ENCODE results near the gene GPR42.

GPR42 gene

DNA sequence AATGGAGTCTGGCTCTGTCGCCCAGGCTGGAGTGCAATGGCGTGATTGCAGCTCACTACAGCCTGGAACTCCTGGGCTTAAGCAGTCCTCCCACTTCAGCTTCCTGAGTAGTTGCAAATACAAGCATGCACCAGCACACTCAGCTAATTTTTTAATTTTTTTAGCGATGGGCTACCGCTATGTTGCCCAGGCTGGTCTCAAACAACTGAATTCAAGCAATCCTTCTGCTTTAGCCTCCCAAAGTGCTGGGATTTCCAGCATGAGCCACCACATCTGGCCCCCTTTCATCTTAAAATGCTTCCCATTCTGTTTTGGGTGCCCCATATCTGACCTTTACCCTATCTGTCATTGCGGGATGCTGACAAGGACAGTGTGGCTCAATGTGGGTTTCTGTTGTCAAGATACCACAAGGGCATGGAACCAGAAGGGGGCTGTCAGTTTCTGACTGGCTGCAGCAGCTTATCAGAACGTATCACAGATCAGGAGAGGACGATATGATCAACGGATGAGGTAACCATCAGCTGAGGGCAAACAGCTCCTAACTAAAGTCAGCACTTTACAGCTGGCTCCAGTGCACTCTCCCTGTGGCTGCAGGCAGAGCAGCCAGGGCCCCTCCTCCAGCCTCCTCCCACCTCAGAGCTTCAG is 32.4 kb downstream of the GPR42 start:
- Histone ChIP-seq H2BK120ac (ENCODE audit: low read depth, low read length) (no peak overlapping the region), H4K91ac (ENCODE audit: low read depth, low read length, poor library complexity) (no peak overlapping the region), H3K27me3 (ENCODE audit: control insufficient read depth in 3 of 3, insufficient read depth in 3 of 3, low read depth in 1 of 3, low read length in 3 of 3) (no peaks in the 10 kb centered on the region), H3K4me1 (ENCODE audit: control insufficient read depth in 2 of 2, insufficient read depth in 1 of 2, low read depth in 1 of 2, low read length in 2 of 2) (peaks cover 2 to 6% of the 10 kb centered on the region in 2 donors), H2BK5ac (ENCODE audit: low read length) (no peak overlapping the region), H3K9me3 (replicated peaks in 1 of 2; ENCODE audit: control insufficient read depth in 2 of 2, insufficient read depth in 1 of 2, low read depth in 1 of 2, low read length in 2 of 2) (no peaks in the 10 kb centered on the region), H2BK15ac (ENCODE audit: low read length) (no peak overlapping the region), H3K23ac (ENCODE audit: low read depth, low read length, poor library complexity) (no peak overlapping the region), H3K36me3 (replicated peaks in 1 of 2; ENCODE audit: control insufficient read depth in 2 of 2, insufficient read depth in 2 of 2, low read length in 2 of 2) (no peaks in the 10 kb centered on the region), H2AK5ac (ENCODE audit: low read depth, low read length) (no peak overlapping the region), H3K4me3 (ENCODE audit: low read length in 2 of 2) (no peak overlapping the region), H2AFZ (ENCODE audit: low read length) (no peak overlapping the region), H3K27ac (replicated peaks; ENCODE audit: low read length) (no peak overlapping the region), H4K8ac (ENCODE audit: low read depth, low read length) (no peak overlapping the region), H3K18ac (ENCODE audit: low read length) (no peak overlapping the region), H3K4ac (ENCODE audit: low read length) (no peak overlapping the region), H3K4me2 (ENCODE audit: insufficient read depth, low read length, poor library complexity, severe bottlenecking) (no peak overlapping the region), H3K9ac (ENCODE audit: low read depth, low read length, poor library complexity) (no peak overlapping the region), H3K79me1 (ENCODE audit: low read depth, low read length) (no peaks in the 10 kb centered on the region), H3K14ac (ENCODE audit: low read length) (no peak overlapping the region), H2BK12ac (ENCODE audit: low read length) (no peak overlapping the region)
- DNase-seq (ENCODE audit: low spot score) = no peak
- no CpG with 5 or more reads among the region's 8 CpGs for WGBS, 2 donors (ENCODE audit: extremely low coverage in 2 of 2, insufficient read length in 2 of 2, insufficient replicate concordance in 1 of 2)

DNA sequence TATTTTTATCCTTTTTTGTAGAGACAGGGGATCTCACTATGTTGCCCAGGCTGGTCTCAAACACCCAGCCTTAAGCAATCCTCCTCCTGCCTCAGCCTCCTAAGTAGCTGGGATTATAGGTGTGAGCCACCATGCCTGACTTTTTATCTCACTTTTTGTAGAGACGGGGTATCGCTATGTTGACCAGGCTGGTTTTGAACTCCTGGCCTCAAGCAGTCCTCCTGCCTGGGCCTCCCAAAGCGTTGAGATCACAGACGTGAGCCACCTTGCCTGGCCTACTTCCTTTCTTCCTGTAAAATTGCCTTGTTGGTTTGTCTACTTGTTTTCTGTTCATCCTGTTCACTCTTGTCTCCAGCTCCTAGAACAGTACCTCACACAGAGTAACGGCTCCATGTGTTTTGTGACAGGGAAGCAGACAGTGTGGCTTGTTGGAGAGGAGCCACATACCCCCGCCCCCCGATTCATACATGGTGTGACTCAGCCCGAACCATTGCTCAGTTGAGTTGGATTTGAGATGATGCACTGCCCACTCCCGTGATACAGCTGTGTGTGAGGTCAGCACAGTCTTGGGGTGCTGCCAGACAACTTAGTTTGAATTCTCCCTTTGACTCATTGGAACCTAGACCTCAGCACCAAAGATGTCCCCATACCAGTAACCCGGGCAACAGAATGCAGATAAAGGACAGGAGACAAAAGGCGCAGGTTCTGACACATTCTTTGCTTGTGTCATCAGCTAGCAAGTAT is 34.2 kb downstream of the GPR42 start:
- Histone ChIP-seq H3K18ac (ENCODE audit: low read length) (no peak overlapping the region), H3K36me3 (replicated peaks in 1 of 2; ENCODE audit: control insufficient read depth in 2 of 2, insufficient read depth in 2 of 2, low read length in 2 of 2) (no peaks in the 10 kb centered on the region), H3K9me3 (replicated peaks in 1 of 2; ENCODE audit: control insufficient read depth in 2 of 2, insufficient read depth in 1 of 2, low read depth in 1 of 2, low read length in 2 of 2) (no peaks in the 10 kb centered on the region), H2BK5ac (ENCODE audit: low read length) (no peak overlapping the region), H3K9ac (ENCODE audit: low read depth, low read length, poor library complexity) (no peak overlapping the region), H4K8ac (ENCODE audit: low read depth, low read length) (no peak overlapping the region), H3K4me3 (ENCODE audit: low read length in 2 of 2) (no peak overlapping the region), H3K79me1 (ENCODE audit: low read depth, low read length) (no peaks in the 10 kb centered on the region), H4K91ac (ENCODE audit: low read depth, low read length, poor library complexity) (no peak overlapping the region), H3K4me2 (ENCODE audit: insufficient read depth, low read length, poor library complexity, severe bottlenecking) (no peak overlapping the region), H3K4me1 (ENCODE audit: control insufficient read depth in 2 of 2, insufficient read depth in 1 of 2, low read depth in 1 of 2, low read length in 2 of 2) (peaks cover 2 to 6% of the 10 kb centered on the region in 2 donors), H2AK5ac (ENCODE audit: low read depth, low read length) (no peak overlapping the region), H2AFZ (ENCODE audit: low read length) (peak overlapping the region; percentile 34), H3K4ac (ENCODE audit: low read length) (no peak overlapping the region), H2BK12ac (ENCODE audit: low read length) (no peak overlapping the region), H3K23ac (ENCODE audit: low read depth, low read length, poor library complexity) (no peak overlapping the region), H2BK120ac (ENCODE audit: low read depth, low read length) (no peak overlapping the region), H3K14ac (ENCODE audit: low read length) (no peak overlapping the region), H2BK15ac (ENCODE audit: low read length) (no peak overlapping the region), H3K27me3 (ENCODE audit: control insufficient read depth in 3 of 3, insufficient read depth in 3 of 3, low read depth in 1 of 3, low read length in 3 of 3) (no peaks in the 10 kb centered on the region), H3K27ac (replicated peaks; ENCODE audit: low read length) (peak overlapping the region; percentile 46)
- WGBS, 2 donors (ENCODE audit: extremely low coverage in 2 of 2, insufficient read length in 2 of 2, insufficient replicate concordance in 1 of 2) = no CpG with 5 or more reads among the region's 11 CpGs
- peak; percentile 17 for DNase-seq (ENCODE audit: low spot score)

DNA sequence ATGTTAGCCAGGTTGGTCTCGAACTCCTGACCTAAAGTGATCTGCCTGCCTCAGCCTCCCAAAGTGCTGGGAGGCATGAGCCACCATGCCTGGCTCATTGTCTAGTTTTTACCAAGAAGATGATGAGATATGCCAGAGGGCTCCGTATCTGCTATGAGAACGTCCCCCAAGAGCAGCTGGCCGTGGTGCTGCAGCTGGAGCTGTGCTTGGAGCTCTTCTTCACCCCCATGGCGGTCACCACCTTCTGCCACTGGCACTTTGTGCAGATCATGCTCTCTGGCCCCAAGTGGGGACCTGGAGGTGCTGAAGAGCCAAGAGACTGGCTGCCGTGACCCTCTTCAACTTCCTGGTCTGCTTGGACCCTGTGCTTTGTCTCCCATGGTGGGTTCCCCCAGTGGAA is 36.8 kb downstream of the GPR42 start:
- Histone ChIP-seq H2BK12ac (ENCODE audit: low read length) (no peak overlapping the region), H2BK15ac (ENCODE audit: low read length) (no peak overlapping the region), H3K4me1 (ENCODE audit: control insufficient read depth in 2 of 2, insufficient read depth in 1 of 2, low read depth in 1 of 2, low read length in 2 of 2) (peaks cover 2 to 6% of the 10 kb centered on the region in 2 donors), H3K27me3 (ENCODE audit: control insufficient read depth in 3 of 3, insufficient read depth in 3 of 3, low read depth in 1 of 3, low read length in 3 of 3) (no peaks in the 10 kb centered on the region), H3K9me3 (replicated peaks in 1 of 2; ENCODE audit: control insufficient read depth in 2 of 2, insufficient read depth in 1 of 2, low read depth in 1 of 2, low read length in 2 of 2) (no peaks in the 10 kb centered on the region), H3K27ac (replicated peaks; ENCODE audit: low read length) (no peak overlapping the region), H3K9ac (ENCODE audit: low read depth, low read length, poor library complexity) (no peak overlapping the region), H3K4ac (ENCODE audit: low read length) (no peak overlapping the region), H3K4me2 (ENCODE audit: insufficient read depth, low read length, poor library complexity, severe bottlenecking) (no peak overlapping the region), H2AFZ (ENCODE audit: low read length) (no peak overlapping the region), H2AK5ac (ENCODE audit: low read depth, low read length) (no peak overlapping the region), H3K14ac (ENCODE audit: low read length) (no peak overlapping the region), H2BK5ac (ENCODE audit: low read length) (no peak overlapping the region), H3K18ac (ENCODE audit: low read length) (no peak overlapping the region), H3K79me1 (ENCODE audit: low read depth, low read length) (no peaks in the 10 kb centered on the region), H4K8ac (ENCODE audit: low read depth, low read length) (no peak overlapping the region), H3K4me3 (ENCODE audit: low read length in 2 of 2) (no peak overlapping the region), H3K23ac (ENCODE audit: low read depth, low read length, poor library complexity) (no peak overlapping the region), H3K36me3 (replicated peaks in 1 of 2; ENCODE audit: control insufficient read depth in 2 of 2, insufficient read depth in 2 of 2, low read length in 2 of 2) (no peaks in the 10 kb centered on the region), H4K91ac (ENCODE audit: low read depth, low read length, poor library complexity) (no peak overlapping the region), H2BK120ac (ENCODE audit: low read depth, low read length) (no peak overlapping the region)
- no peak for DNase-seq (ENCODE audit: low spot score)
- WGBS, 2 donors (ENCODE audit: extremely low coverage in 2 of 2, insufficient read length in 2 of 2, insufficient replicate concordance in 1 of 2) = no CpG with 5 or more reads among the region's 6 CpGs

DNA sequence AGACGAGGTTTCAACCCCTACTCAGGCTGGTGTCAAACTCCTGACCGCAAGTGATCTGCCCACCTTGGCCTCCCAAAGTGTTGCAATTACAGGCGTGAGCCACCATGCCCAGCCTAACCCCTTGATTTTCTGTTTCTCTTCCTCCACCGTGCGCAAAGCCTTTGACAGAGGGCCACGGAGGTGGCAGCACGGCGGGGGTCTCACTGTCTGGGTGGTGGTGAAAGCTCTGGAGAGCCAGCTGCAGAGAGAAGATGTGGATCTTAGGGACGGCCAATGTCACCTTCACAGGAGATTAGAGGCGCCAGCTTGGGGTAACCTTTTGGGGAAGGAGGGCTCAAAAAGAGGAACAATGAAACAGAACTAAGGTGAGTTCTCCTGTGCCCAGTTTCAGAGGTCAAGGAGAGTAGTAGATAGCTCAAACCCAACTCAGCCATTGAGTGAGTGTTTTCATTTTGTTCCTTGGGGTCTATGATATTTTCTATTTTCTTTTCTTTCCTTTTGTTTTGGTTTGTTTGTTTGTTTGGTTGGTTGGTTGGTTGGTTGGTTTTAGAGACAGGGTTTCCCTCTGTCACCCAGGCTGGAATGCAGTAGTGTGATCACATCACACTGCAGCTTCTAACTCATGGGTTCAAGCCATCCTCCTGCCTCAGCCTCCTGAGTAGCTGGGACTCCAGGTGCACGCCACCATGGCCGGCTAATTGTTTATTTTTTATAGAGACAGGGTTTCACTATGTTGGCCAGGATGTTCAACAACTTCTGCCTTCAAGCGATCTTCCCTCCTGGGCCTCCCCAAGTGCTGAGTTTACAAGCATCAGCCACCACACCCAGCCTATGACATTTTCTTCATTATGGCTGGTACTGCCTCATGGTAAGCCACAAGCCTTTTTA is 37.7 kb downstream of the GPR42 start:
- Histone ChIP-seq H3K9ac (ENCODE audit: low read depth, low read length, poor library complexity) (no peak overlapping the region), H3K36me3 (replicated peaks in 1 of 2; ENCODE audit: control insufficient read depth in 2 of 2, insufficient read depth in 2 of 2, low read length in 2 of 2) (no peaks in the 10 kb centered on the region), H2BK120ac (ENCODE audit: low read depth, low read length) (no peak overlapping the region), H4K8ac (ENCODE audit: low read depth, low read length) (no peak overlapping the region), H3K4me2 (ENCODE audit: insufficient read depth, low read length, poor library complexity, severe bottlenecking) (no peak overlapping the region), H3K79me1 (ENCODE audit: low read depth, low read length) (no peaks in the 10 kb centered on the region), H3K4me1 (ENCODE audit: control insufficient read depth in 2 of 2, insufficient read depth in 1 of 2, low read depth in 1 of 2, low read length in 2 of 2) (peaks cover 2 to 6% of the 10 kb centered on the region in 2 donors), H3K23ac (ENCODE audit: low read depth, low read length, poor library complexity) (no peak overlapping the region), H2BK15ac (ENCODE audit: low read length) (no peak overlapping the region), H3K9me3 (replicated peaks in 1 of 2; ENCODE audit: control insufficient read depth in 2 of 2, insufficient read depth in 1 of 2, low read depth in 1 of 2, low read length in 2 of 2) (no peaks in the 10 kb centered on the region), H2BK5ac (ENCODE audit: low read length) (no peak overlapping the region), H2AFZ (ENCODE audit: low read length) (no peak overlapping the region), H2AK5ac (ENCODE audit: low read depth, low read length) (no peak overlapping the region), H3K4me3 (ENCODE audit: low read length in 2 of 2) (no peak overlapping the region), H2BK12ac (ENCODE audit: low read length) (no peak overlapping the region), H3K27ac (replicated peaks; ENCODE audit: low read length) (no peak overlapping the region), H4K91ac (ENCODE audit: low read depth, low read length, poor library complexity) (no peak overlapping the region), H3K18ac (ENCODE audit: low read length) (peak overlapping the region; percentile 35), H3K27me3 (ENCODE audit: control insufficient read depth in 3 of 3, insufficient read depth in 3 of 3, low read depth in 1 of 3, low read length in 3 of 3) (peaks cover 0 to under 1% (median 0%) of the 10 kb centered on the region in 3 experiments), H3K14ac (ENCODE audit: low read length) (no peak overlapping the region), H3K4ac (ENCODE audit: low read length) (no peak overlapping the region)
- no CpG with 5 or more reads among the region's 13 CpGs for WGBS, 2 donors (ENCODE audit: extremely low coverage in 2 of 2, insufficient read length in 2 of 2, insufficient replicate concordance in 1 of 2)
- DNase-seq (ENCODE audit: low spot score) = no peak
